ENCODE measurements around the gene SAMSN1. TPM values are rescaled to one million over a fixed set of nuclear protein-coding genes. Genes with fewer than 3 reads are reported as not detected.
A peak's percentile ranks its signal among the peaks of the same experiment; 100 is the strongest.

The SAMSN1 gene
- total RNA-seq, 4 donors from 2014 or later, result 1.6 to 9.5 (median 5.2) TPM

GRCh38 chr21:14466715-14467114, 79.4 kb downstream of the SAMSN1 start:
- Histone ChIP-seq H3K27ac (no peak overlapping the region), H3K27me3 (no peaks in the 10 kb centered on the region), H3K4me3 (no peak overlapping the region), H3K4me1 (no peaks in the 10 kb centered on the region), H3K36me3 (no peaks in the 10 kb centered on the region), H3K9me3 (no peaks in the 10 kb centered on the region)
- WGBS, 2 donors (ENCODE audit: low coverage in 1 of 2), result 39 to 40% methylated on average over 1 of the region's 1 CpG
- TF ChIP-seq EP300 (IDR thresholded peaks at IDR 0.05; ENCODE audit: low read depth) (no peak), POLR2A (IDR thresholded peaks at IDR 0.05) (no peak)
- no peak for DNase-seq
- in situ Hi-C loops (cut with MboI; ENCODE audit: low pct_ligation_motif_present in 1 of 4, low pct_unique_long_range_greater_than_20kb in 1 of 4, low sequenced_read_pairs in 3 of 4), result no loop called here
- intact Hi-C loops (cut with DNase I; ENCODE audit: low total_unique reads), result loop anchor here (10.0 kb wide), 1 partner anchor 48 kb away; no protein-coding TSS in a partner anchor

DNA sequence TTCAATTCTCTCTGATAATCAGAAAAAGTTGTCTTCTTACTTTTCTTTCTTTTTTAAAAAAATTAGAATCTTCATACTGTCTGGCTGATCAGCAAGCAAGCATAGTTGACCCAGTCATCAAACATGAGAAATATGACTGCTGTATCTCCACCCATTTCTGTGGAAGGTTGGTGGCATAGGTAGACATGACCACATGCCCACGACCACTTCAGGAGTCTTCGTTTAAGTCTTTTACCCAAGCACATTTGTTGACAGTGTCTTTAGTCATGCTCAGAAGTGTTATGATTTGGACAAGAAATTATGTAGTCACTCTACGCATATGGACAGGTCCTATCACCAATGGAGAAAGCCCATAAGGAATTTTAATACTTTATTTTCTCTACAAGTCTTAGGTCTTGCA, 88.4 kb downstream of the SAMSN1 start:
- no peak overlapping the region for H3K27ac ChIP-seq
- H3K4me3 ChIP-seq, result no peak overlapping the region
- TF ChIP-seq POLR2AphosphoS5 (IDR thresholded peaks at IDR 0.05) (no peak), POLR2A (IDR thresholded peaks at IDR 0.05) (no peak), EP300 (IDR thresholded peaks at IDR 0.05; ENCODE audit: low read depth) (no peak)
- TF ChIP-seq, protein P1, sequence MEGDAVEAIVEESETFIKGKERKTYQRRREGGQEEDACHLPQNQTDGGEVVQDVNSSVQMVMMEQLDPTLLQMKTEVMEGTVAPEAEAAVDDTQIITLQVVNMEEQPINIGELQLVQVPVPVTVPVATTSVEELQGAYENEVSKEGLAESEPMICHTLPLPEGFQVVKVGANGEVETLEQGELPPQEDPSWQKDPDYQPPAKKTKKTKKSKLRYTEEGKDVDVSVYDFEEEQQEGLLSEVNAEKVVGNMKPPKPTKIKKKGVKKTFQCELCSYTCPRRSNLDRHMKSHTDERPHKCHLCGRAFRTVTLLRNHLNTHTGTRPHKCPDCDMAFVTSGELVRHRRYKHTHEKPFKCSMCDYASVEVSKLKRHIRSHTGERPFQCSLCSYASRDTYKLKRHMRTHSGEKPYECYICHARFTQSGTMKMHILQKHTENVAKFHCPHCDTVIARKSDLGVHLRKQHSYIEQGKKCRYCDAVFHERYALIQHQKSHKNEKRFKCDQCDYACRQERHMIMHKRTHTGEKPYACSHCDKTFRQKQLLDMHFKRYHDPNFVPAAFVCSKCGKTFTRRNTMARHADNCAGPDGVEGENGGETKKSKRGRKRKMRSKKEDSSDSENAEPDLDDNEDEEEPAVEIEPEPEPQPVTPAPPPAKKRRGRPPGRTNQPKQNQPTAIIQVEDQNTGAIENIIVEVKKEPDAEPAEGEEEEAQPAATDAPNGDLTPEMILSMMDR (IDR thresholded peaks at IDR 0.05), result no peak
- intact Hi-C loops (cut with DNase I; ENCODE audit: low total_unique reads), result no loop called here
- no peak for DNase-seq
- in situ Hi-C loops (cut with MboI; ENCODE audit: low pct_ligation_motif_present in 1 of 4, low pct_unique_long_range_greater_than_20kb in 1 of 4, low sequenced_read_pairs in 3 of 4), result no loop called here
- no peaks in the 10 kb centered on the region for H3K36me3 ChIP-seq
- H3K4me1 ChIP-seq, result peaks cover 0 to 14% (median 10%) of the 10 kb centered on the region in 4 donors
- no peaks in the 10 kb centered on the region for H3K27me3 ChIP-seq
- H3K9me3 ChIP-seq, result no peaks in the 10 kb centered on the region
- WGBS, 2 donors (ENCODE audit: low coverage in 1 of 2), result 87 to 91% methylated on average over 3 of the region's 3 CpGs

GRCh38 chr21:14456911-14457310, 89.2 kb downstream of the SAMSN1 start:
- Histone ChIP-seq H3K36me3 (no peaks in the 10 kb centered on the region), H3K27ac (no peak overlapping the region), H3K4me1 (peaks cover 0 to 14% (median 10%) of the 10 kb centered on the region in 4 donors), H3K4me3 (no peak overlapping the region), H3K9me3 (no peaks in the 10 kb centered on the region), H3K27me3 (no peaks in the 10 kb centered on the region)
- in situ Hi-C loops (cut with MboI; ENCODE audit: low pct_ligation_motif_present in 1 of 4, low pct_unique_long_range_greater_than_20kb in 1 of 4, low sequenced_read_pairs in 3 of 4) (no loop called here), intact Hi-C loops (cut with DNase I; ENCODE audit: low total_unique reads) (no loop called here)
- 94 to 100% methylated on average over 1 of the region's 1 CpG for WGBS, 2 donors (ENCODE audit: low coverage in 1 of 2)
- no peak for TF ChIP-seq EP300 (IDR thresholded peaks at IDR 0.05; ENCODE audit: low read depth)
- TF ChIP-seq, protein P1 (IDR thresholded peaks at IDR 0.05), result no peak
- no peak for DNase-seq

GRCh38 chr21:14454016-14455009, 91.8 kb downstream of the SAMSN1 start:
- in situ Hi-C loops (cut with MboI; ENCODE audit: low pct_ligation_motif_present in 1 of 4, low pct_unique_long_range_greater_than_20kb in 1 of 4, low sequenced_read_pairs in 3 of 4), result no loop called here
- Histone ChIP-seq H3K4me3 (no peak overlapping the region), H3K4me1 (peaks cover 0 to 14% (median 10%) of the 10 kb centered on the region in 4 donors), H3K27ac (peak overlapping the region; percentile 44 to 60 (median 56)), H3K27me3 (no peaks in the 10 kb centered on the region), H3K9me3 (no peaks in the 10 kb centered on the region), H3K36me3 (no peaks in the 10 kb centered on the region)
- TF ChIP-seq POLR2AphosphoS5 (IDR thresholded peaks at IDR 0.05) (no peak), EP300 (IDR thresholded peaks at IDR 0.05; ENCODE audit: low read depth) (no peak), POLR2A (IDR thresholded peaks at IDR 0.05) (no peak)
- TF ChIP-seq, protein P1 (IDR thresholded peaks at IDR 0.05), result no peak
- WGBS, 2 donors (ENCODE audit: low coverage in 1 of 2), result 34 to 45% methylated on average over 7 to 8 of the region's 8 CpGs
- DNase-seq, result no peak
- intact Hi-C loops (cut with DNase I; ENCODE audit: low total_unique reads), result no loop called here
